ENCODE results near the gene PRAF2. TPM values are rescaled to one million over a fixed set of nuclear protein-coding genes. Genes with fewer than 3 reads are reported as not detected.

PRAF2 gene
- total and polyA plus RNA-seq, 2 of the 13 experiments (the other 11 are each of a cell fraction or from before 2014, with no cell fraction given), result 0.33 to 2.6 TPM

DNA sequence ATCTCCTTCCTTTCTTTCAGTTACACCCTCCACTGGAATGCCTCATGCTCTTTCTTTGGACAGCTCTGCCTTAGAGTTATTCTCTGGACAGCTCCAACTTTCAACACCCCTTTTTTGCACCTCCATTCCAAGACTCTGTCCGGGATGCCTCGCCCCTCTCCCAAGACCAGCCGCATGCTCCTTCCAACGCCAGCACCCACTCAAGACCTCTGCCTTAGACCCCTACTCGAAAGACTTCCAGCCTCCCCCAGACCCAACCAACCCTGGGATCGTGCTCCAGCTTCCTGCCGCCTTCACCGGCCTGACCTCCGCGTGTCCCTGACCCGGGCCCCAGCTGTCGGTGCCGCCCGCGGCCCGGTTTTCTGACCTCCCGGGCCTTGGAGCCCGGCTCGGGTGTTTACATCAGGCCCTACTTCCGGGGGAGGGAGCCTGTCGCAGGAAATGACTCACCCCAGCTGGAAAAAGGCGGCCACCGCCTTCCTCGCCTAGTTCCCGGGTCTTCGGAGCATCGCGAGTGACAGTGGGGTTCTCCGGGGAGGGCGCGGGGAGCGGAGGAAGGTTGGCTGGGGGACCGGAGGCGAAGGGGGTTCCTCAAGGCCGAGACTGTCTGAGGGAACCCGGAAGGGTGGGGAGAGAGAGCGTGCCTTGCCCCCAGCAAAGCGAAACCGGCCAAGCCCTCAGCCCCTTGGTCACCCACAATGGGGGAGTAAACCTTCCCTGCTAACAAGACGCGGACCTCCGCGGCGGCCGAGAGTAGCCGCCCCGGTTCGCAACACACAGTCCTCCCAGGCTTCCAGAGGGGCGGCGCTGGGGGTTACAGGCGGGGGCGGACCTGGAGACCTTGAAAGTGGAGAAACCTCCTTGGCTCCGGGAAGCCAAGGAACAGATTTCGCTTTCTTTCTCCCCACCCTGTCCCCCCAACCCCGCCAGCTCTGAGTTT lies 6.0 kb upstream of the PRAF2 start, which contains the start of gene WDR45 (continued):
- no peak for TF ChIP-seq ADNP (CRISPR knock-in tag; IDR thresholded peaks at IDR 0.05)
- TF ChIP-seq ZNF563 (CRISPR knock-in tag; IDR thresholded peaks at IDR 0.05), result peak; percentile 63; the same call in 1 of the 2 replicates
- TF ChIP-seq ZNF12 (CRISPR knock-in tag; IDR thresholded peaks at IDR 0.05), result no peak
- peak; percentile 82 for TF ChIP-seq PHF8 (CRISPR knock-in tag; IDR thresholded peaks at IDR 0.05)
- TF ChIP-seq BHLHE40 (IDR thresholded peaks at IDR 0.05; ENCODE audit: low read length), result no peak
- TF ChIP-seq ATM (IDR thresholded peaks at IDR 0.05; ENCODE audit: borderline replicate concordance), result no peak
- TF ChIP-seq KMT2B (CRISPR knock-in tag; IDR thresholded peaks at IDR 0.05), result peak; percentile 26; the same call in 1 of the 2 replicates
- no peak for TF ChIP-seq ZNF343 (CRISPR knock-in tag; IDR thresholded peaks at IDR 0.05)
- TF ChIP-seq ZFP36 (IDR thresholded peaks at IDR 0.05; ENCODE audit: borderline replicate concordance, low read depth, low read length, partially characterized antibody), result no peak
- no peak for TF ChIP-seq ZNF224 (CRISPR knock-in tag; IDR thresholded peaks at IDR 0.05)
- TF ChIP-seq, protein P1, sequence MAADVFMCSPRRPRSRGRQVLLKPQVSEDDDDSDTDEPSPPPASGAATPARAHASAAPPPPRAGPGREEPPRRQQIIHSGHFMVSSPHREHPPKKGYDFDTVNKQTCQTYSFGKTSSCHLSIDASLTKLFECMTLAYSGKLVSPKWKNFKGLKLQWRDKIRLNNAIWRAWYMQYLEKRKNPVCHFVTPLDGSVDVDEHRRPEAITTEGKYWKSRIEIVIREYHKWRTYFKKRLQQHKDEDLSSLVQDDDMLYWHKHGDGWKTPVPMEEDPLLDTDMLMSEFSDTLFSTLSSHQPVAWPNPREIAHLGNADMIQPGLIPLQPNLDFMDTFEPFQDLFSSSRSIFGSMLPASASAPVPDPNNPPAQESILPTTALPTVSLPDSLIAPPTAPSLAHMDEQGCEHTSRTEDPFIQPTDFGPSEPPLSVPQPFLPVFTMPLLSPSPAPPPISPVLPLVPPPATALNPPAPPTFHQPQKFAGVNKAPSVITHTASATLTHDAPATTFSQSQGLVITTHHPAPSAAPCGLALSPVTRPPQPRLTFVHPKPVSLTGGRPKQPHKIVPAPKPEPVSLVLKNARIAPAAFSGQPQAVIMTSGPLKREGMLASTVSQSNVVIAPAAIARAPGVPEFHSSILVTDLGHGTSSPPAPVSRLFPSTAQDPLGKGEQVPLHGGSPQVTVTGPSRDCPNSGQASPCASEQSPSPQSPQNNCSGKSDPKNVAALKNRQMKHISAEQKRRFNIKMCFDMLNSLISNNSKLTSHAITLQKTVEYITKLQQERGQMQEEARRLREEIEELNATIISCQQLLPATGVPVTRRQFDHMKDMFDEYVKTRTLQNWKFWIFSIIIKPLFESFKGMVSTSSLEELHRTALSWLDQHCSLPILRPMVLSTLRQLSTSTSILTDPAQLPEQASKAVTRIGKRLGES (CRISPR knock-in tag; IDR thresholded peaks at IDR 0.05; ENCODE audit: borderline replicate concordance), result no peak
- no peak; the same call in 1 of the 2 replicates for TF ChIP-seq ZFP82 (CRISPR knock-in tag; IDR thresholded peaks at IDR 0.05; ENCODE audit: borderline replicate concordance)
- no peak for TF ChIP-seq NCOA1 (CRISPR knock-in tag; IDR thresholded peaks at IDR 0.05)
- no peak for TF ChIP-seq ZNF180 (CRISPR knock-in tag; IDR thresholded peaks at IDR 0.05; ENCODE audit: borderline replicate concordance, low read depth)
- no peak for TF ChIP-seq U2AF2 (IDR thresholded peaks at IDR 0.05; ENCODE audit: low read depth, low read length)
- no peak for TF ChIP-seq EP300 (IDR thresholded peaks at IDR 0.05; ENCODE audit: low read depth in 2 of 2, low read length in 2 of 2)
- TF ChIP-seq EP300 (CRISPR knock-in tag; IDR thresholded peaks at IDR 0.05; ENCODE audit: borderline replicate concordance), result no peak
- no peak for TF ChIP-seq ATF6 (CRISPR knock-in tag; conservative IDR thresholded peaks at IDR 0.05)
- no peak for TF ChIP-seq ZNF766 (CRISPR knock-in tag; IDR thresholded peaks at IDR 0.05; ENCODE audit: borderline replicate concordance)
- no peak for TF ChIP-seq ZNF577 (CRISPR knock-in tag; IDR thresholded peaks at IDR 0.05; ENCODE audit: borderline replicate concordance, low read depth)
- TF ChIP-seq SRY (CRISPR knock-in tag; IDR thresholded peaks at IDR 0.05), result 0 out of 2 replicates have a peak, but pooled peaks have one; percentile 37
- TF ChIP-seq RNF219 (CRISPR knock-in tag; IDR thresholded peaks at IDR 0.05), result no peak
- peak; percentile 61; the same call in 1 of the 2 replicates for TF ChIP-seq PHF20 (CRISPR knock-in tag; IDR thresholded peaks at IDR 0.05)
- no peak for TF ChIP-seq TBP (CRISPR knock-in tag; IDR thresholded peaks at IDR 0.05)
